AG04449 (cell line): ENCODE data around the gene TNFSF13.
"Not testable (repeated sequence)": the region's sequence is repeated elsewhere in the genome, so short reads cannot be mapped to it uniquely, and the experiment has no call there.

Experiments used
- CTCF ChIA-PET: fragments of 350-600 bp; formaldehyde crosslinking; extraction: SDS; loops from one replicate; lab custom pipeline; 2021; ENCODE audit warnings: antibody characterized with exemption; lab: Yijun Ruan, JAX
- POLR2A ChIA-PET: fragments of 400-600, 350-600 bp; formaldehyde crosslinking; extraction: SDS; loops from one replicate; lab custom pipeline; 2020; ENCODE audit warnings: antibody characterized with exemption, inconsistent platforms; lab: Yijun Ruan, JAX
- DNase-seq: peaks from one replicate; pipeline ENCODE4 v3.0.0-alpha.2; 2010; ENCODE audit warnings: low read depth, low spot score
- H3K4me3 ChIP-seq: 2 replicates; pipeline ENCODE4 v1.5.1; 2011; ENCODE audit warnings: low read depth, mild to moderate bottlenecking, control low read depth, low read length
- TF ChIP-seq, protein P1 (sequence below): IDR thresholded peaks from one replicate; pipeline ENCODE4 v1.5.1; 2011; ENCODE audit warnings: mild to moderate bottlenecking, moderate library complexity, low read length, control low read depth, inconsistent platforms; ENCODE audit not compliant: insufficient read depth; ENCODE audit errors: missing control alignments

The TNFSF13 gene

DNA sequence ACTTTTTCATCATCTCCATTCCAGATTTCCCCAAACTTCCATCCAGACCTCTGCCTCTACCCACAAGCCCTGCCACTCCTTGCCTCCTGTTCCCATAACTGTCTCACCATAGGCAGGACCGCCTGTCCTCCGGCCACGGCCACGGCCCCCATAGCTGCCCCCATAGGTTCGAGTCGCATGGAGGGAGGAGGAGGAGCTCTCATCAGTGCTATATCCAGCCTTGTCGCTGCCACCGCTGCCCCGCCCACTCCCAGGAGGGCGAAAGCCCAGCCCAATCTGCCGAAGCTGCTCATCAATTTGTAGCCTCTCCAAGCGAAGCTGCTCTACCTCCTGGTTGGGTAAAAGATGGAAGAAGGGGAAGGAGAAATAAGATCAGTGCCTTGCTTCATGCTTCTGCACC, 34.7 kb downstream of the TNFSF13 start:
- no peak for DNase-seq
- TF ChIP-seq, protein P1, sequence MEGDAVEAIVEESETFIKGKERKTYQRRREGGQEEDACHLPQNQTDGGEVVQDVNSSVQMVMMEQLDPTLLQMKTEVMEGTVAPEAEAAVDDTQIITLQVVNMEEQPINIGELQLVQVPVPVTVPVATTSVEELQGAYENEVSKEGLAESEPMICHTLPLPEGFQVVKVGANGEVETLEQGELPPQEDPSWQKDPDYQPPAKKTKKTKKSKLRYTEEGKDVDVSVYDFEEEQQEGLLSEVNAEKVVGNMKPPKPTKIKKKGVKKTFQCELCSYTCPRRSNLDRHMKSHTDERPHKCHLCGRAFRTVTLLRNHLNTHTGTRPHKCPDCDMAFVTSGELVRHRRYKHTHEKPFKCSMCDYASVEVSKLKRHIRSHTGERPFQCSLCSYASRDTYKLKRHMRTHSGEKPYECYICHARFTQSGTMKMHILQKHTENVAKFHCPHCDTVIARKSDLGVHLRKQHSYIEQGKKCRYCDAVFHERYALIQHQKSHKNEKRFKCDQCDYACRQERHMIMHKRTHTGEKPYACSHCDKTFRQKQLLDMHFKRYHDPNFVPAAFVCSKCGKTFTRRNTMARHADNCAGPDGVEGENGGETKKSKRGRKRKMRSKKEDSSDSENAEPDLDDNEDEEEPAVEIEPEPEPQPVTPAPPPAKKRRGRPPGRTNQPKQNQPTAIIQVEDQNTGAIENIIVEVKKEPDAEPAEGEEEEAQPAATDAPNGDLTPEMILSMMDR = no peak
- ChIA-PET CTCF (interaction anchor here (0.8 to 3.3 kb wide), 4 partner anchors 15 to 95 kb away, joined by 3 to 9 read pairs (median 4); partner anchors contain the start of genes SENP3, TP53 and WRAP53), POLR2A (interaction anchor here (0.5 kb wide), 1 partner anchor 110 kb away, joined by 3 read pairs; no protein-coding TSS in a partner anchor)
- no peak overlapping the region for H3K4me3 ChIP-seq

DNA sequence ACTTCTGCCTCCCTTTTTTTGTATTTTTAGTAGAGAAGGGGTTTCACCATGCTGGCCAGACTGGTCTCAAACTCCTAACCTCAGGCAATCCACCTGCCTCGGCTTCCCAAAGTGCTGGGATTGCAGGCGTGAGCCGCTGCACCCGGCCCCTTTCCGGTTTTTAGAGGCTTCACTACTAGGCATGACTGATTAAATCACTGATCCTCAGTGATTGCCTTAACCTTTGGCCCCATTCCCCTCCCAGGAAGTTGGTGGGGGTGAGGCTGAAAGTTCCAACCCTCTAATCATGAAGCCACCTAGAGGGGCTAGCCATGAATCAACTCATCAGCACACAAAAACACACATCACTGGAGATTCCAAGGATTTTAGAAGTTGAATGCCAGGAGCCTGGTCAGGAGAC, 39.0 kb downstream of the TNFSF13 start:
- POLR2A ChIA-PET, DNase-seq, CTCF ChIA-PET, H3K4me3 ChIP-seq: not testable (repeated sequence)

DNA sequence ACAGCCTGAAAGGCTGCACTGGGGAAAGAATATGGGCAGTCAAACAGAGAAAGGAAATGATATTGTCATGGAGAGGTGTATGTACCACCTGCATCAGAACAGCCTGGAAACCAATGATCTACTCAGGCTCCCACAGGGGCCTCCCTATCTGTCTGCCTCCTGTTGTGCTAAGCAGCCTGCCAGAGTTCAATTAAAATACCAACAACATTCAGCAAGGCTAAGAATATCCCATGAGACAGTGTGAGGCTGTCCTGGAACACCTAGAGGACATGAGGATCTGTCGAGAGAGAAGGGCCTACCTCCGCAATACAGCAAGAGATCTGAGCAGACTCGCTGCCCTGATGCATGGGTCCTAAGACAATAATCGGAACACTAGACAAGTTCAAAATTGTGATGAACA, 47.7 kb downstream of the TNFSF13 start:
- H3K4me3 ChIP-seq = no peak overlapping the region
- DNase-seq = no peak
- POLR2A ChIA-PET = no interaction called here
- TF ChIP-seq, protein P1 = no peak
- CTCF ChIA-PET = interaction anchor here (1.7 to 2.3 kb wide), 2 partner anchors 8 to 17 kb away, joined by 9 to 14 read pairs; partner anchors contain the start of genes FXR2 and SOX15

GRCh38 chr17:7610641-7611040, 52.1 kb downstream of the TNFSF13 start:
- CTCF ChIA-PET = interaction anchor here (0.6 to 8.1 kb wide), 8 partner anchors 10 to 700 kb away, joined by 3 to 61 read pairs (median 6); partner anchors contain the start of genes SHBG, SOX15, TP53 and WRAP53
- H3K4me3 ChIP-seq = no peak overlapping the region
- DNase-seq = no peak
- POLR2A ChIA-PET = no interaction called here
- TF ChIP-seq, protein P1 = no peak
